Measurements from ENCODE around the gene MFAP3. TPM values are rescaled to one million over a fixed set of nuclear protein-coding genes. Genes with fewer than 3 reads are reported as not detected.

MFAP3 gene
- total and polyA plus RNA-seq, 2 of the 13 experiments (the other 11 are each of a cell fraction or from before 2014, with no cell fraction given): 12.1 to 28.3 TPM

DNA sequence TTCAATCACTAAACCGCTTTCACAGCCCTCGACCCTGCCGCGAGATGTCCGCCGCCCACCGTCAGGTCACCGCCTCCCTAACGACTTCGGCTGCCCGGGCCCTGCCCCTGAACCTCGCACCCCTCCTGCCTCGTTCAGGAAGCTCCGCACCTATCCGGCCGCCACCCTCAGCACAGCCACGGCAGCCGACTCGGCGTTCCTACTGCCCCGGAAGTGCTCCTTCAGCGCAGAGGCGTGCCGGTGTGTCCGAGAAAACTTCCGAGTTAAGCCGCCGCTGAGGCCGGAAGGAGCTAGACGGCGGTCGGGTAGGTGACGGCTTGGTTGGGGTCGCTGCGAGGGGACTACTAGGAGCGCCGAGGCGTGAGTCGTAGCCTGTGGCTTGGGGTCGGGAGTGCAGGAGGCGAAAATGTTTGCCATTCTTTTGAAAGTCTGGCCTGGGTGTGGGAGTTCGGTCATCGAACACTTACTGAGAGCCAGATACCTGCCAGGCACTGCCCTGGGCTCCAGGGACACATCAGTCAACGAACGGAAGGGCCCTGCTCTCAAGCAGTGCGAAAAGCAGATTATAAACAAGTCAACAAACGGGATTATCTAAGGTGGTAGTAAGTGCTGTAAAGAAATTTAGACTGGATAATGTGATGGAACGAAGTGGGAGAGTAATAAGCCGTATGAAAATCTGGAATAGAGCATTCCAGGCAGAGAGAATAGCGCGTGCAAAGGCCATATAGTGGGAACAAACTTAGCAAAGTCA lies at the start of gene MFAP3, which contains the start of gene FAM114A2 (continued):
- TF ChIP-seq, protein P1, sequence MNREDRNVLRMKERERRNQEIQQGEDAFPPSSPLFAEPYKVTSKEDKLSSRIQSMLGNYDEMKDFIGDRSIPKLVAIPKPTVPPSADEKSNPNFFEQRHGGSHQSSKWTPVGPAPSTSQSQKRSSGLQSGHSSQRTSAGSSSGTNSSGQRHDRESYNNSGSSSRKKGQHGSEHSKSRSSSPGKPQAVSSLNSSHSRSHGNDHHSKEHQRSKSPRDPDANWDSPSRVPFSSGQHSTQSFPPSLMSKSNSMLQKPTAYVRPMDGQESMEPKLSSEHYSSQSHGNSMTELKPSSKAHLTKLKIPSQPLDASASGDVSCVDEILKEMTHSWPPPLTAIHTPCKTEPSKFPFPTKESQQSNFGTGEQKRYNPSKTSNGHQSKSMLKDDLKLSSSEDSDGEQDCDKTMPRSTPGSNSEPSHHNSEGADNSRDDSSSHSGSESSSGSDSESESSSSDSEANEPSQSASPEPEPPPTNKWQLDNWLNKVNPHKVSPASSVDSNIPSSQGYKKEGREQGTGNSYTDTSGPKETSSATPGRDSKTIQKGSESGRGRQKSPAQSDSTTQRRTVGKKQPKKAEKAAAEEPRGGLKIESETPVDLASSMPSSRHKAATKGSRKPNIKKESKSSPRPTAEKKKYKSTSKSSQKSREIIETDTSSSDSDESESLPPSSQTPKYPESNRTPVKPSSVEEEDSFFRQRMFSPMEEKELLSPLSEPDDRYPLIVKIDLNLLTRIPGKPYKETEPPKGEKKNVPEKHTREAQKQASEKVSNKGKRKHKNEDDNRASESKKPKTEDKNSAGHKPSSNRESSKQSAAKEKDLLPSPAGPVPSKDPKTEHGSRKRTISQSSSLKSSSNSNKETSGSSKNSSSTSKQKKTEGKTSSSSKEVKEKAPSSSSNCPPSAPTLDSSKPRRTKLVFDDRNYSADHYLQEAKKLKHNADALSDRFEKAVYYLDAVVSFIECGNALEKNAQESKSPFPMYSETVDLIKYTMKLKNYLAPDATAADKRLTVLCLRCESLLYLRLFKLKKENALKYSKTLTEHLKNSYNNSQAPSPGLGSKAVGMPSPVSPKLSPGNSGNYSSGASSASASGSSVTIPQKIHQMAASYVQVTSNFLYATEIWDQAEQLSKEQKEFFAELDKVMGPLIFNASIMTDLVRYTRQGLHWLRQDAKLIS (CRISPR knock-in tag; IDR thresholded peaks at IDR 0.05): no peak; the same call in 1 of the 2 replicates
- TF ChIP-seq TBX3 (IDR thresholded peaks at IDR 0.05; ENCODE audit: borderline replicate concordance): peak; percentile 61; the same call in 1 of the 2 replicates
- TF ChIP-seq KLF6 (CRISPR knock-in tag; IDR thresholded peaks at IDR 0.05): peak; percentile 89; the same call in 1 of the 2 replicates
- peak; percentile 51; the same call in 1 of the 2 replicates for TF ChIP-seq ZNF12 (CRISPR knock-in tag; IDR thresholded peaks at IDR 0.05)
- TF ChIP-seq SUZ12 (IDR thresholded peaks at IDR 0.05; ENCODE audit: low read depth, low read length): no peak
- TF ChIP-seq ZNF674 (CRISPR knock-in tag; IDR thresholded peaks at IDR 0.05; ENCODE audit: low read depth): no peak
- TF ChIP-seq NBN (conservative IDR thresholded peaks at IDR 0.05): no peak
- TF ChIP-seq, protein P2, sequence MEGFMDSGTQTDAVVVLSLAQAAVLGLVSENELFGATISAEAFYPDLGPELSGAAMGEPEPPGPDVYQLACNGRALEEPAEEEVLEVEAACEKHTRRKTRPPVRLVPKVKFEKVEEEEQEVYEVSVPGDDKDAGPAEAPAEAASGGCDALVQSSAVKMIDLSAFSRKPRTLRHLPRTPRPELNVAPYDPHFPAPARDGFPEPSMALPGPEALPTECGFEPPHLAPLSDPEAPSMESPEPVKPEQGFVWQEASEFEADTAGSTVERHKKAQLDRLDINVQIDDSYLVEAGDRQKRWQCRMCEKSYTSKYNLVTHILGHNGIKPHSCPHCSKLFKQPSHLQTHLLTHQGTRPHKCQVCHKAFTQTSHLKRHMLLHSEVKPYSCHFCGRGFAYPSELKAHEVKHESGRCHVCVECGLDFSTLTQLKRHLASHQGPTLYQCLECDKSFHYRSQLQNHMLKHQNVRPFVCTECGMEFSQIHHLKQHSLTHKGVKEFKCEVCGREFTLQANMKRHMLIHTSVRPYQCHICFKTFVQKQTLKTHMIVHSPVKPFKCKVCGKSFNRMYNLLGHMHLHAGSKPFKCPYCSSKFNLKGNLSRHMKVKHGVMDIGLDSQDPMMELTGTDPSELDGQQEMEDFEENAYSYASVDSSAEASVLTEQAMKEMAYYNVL (CRISPR knock-in tag; IDR thresholded peaks at IDR 0.05; ENCODE audit: borderline replicate concordance): peak; percentile 68; the same call in 1 of the 2 replicates
- TF ChIP-seq ZNF777 (CRISPR knock-in tag; IDR thresholded peaks at IDR 0.05): peak; percentile 97
- TF ChIP-seq, protein P3, sequence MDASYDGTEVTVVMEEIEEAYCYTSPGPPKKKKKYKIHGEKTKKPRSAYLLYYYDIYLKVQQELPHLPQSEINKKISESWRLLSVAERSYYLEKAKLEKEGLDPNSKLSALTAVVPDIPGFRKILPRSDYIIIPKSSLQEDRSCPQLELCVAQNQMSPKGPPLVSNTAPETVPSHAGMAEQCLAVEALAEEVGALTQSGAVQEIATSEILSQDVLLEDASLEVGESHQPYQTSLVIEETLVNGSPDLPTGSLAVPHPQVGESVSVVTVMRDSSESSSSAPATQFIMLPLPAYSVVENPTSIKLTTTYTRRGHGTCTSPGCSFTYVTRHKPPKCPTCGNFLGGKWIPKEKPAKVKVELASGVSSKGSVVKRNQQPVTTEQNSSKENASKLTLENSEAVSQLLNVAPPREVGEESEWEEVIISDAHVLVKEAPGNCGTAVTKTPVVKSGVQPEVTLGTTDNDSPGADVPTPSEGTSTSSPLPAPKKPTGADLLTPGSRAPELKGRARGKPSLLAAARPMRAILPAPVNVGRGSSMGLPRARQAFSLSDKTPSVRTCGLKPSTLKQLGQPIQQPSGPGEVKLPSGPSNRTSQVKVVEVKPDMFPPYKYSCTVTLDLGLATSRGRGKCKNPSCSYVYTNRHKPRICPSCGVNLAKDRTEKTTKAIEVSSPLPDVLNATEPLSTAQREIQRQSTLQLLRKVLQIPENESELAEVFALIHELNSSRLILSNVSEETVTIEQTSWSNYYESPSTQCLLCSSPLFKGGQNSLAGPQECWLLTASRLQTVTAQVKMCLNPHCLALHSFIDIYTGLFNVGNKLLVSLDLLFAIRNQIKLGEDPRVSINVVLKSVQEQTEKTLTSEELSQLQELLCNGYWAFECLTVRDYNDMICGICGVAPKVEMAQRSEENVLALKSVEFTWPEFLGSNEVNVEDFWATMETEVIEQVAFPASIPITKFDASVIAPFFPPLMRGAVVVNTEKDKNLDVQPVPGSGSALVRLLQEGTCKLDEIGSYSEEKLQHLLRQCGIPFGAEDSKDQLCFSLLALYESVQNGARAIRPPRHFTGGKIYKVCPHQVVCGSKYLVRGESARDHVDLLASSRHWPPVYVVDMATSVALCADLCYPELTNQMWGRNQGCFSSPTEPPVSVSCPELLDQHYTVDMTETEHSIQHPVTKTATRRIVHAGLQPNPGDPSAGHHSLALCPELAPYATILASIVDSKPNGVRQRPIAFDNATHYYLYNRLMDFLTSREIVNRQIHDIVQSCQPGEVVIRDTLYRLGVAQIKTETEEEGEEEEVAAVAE (CRISPR knock-in tag; IDR thresholded peaks at IDR 0.05; ENCODE audit: borderline replicate concordance): peak; percentile 77
- no peak; the same call in 1 of the 2 replicates for TF ChIP-seq ZFP90 (CRISPR knock-in tag; IDR thresholded peaks at IDR 0.05; ENCODE audit: borderline replicate concordance)
- no peak for TF ChIP-seq RELA (CRISPR knock-in tag; IDR thresholded peaks at IDR 0.05)
- peak; percentile 75 for TF ChIP-seq CREM (IDR thresholded peaks at IDR 0.05)
- no peak for TF ChIP-seq CREM (CRISPR knock-in tag; IDR thresholded peaks at IDR 0.05)
- TF ChIP-seq, protein P4, sequence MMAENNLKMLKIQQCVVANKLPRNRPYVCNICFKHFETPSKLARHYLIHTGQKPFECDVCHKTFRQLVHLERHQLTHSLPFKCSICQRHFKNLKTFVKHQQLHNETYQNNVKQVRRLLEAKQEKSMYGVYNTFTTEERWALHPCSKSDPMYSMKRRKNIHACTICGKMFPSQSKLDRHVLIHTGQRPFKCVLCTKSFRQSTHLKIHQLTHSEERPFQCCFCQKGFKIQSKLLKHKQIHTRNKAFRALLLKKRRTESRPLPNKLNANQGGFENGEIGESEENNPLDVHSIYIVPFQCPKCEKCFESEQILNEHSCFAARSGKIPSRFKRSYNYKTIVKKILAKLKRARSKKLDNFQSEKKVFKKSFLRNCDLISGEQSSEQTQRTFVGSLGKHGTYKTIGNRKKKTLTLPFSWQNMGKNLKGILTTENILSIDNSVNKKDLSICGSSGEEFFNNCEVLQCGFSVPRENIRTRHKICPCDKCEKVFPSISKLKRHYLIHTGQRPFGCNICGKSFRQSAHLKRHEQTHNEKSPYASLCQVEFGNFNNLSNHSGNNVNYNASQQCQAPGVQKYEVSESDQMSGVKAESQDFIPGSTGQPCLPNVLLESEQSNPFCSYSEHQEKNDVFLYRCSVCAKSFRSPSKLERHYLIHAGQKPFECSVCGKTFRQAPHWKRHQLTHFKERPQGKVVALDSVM (CRISPR knock-in tag; IDR thresholded peaks at IDR 0.05): no peak; the same call in 1 of the 2 replicates
- peak; percentile 26 for TF ChIP-seq JARID2 (CRISPR knock-in tag; IDR thresholded peaks at IDR 0.05; ENCODE audit: insufficient replicate concordance)
- peak; percentile 95; the same call in 1 of the 2 replicates for TF ChIP-seq ZNF343 (CRISPR knock-in tag; IDR thresholded peaks at IDR 0.05)
